ENCODE results near the gene RNU6-8. TPM values are rescaled to one million over a fixed set of nuclear protein-coding genes. Genes with fewer than 3 reads are reported as not detected.

Gene RNU6-8
- total and polyA plus RNA-seq, 7 donors: not detected

GRCh38 chr14:32166924-32167323, 36.1 kb downstream of the RNU6-8 start:
- Histone ChIP-seq H3K4me1 (no peaks in the 10 kb centered on the region), H3K9me3 (no peaks in the 10 kb centered on the region), H3K27me3 (no peaks in the 10 kb centered on the region), H3K27ac (no peak overlapping the region), H3K4me3 (no peak overlapping the region), H3K36me3 (no peaks in the 10 kb centered on the region)
- no peak for DNase-seq
- no peak for TF ChIP-seq POLR2A (IDR thresholded peaks at IDR 0.05)
- TF ChIP-seq POLR2AphosphoS5 (IDR thresholded peaks at IDR 0.05): no peak
- no peak for TF ChIP-seq CTCF (IDR thresholded peaks at IDR 0.05)
- no peak for TF ChIP-seq EP300 (IDR thresholded peaks at IDR 0.05)
- WGBS, 2 donors: 81 to 94% methylated on average over 1 of the region's 1 CpG
- intact Hi-C loops (cut with DNase I): no loop called here

- H3K4me1 ChIP-seq: no peaks in the 10 kb centered on the region
- intact Hi-C loops (cut with DNase I): no loop called here
- TF ChIP-seq EP300 (IDR thresholded peaks at IDR 0.05): no peak
- no peak for TF ChIP-seq POLR2AphosphoS5 (IDR thresholded peaks at IDR 0.05)
- TF ChIP-seq CTCF (IDR thresholded peaks at IDR 0.05): no peak
- TF ChIP-seq POLR2A (IDR thresholded peaks at IDR 0.05): no peak
Observed at GRCh38 chr14:32166029-32166428, 37.0 kb downstream of the RNU6-8 start.

More at GRCh38 chr14:32166029-32166428, 37.0 kb downstream of the RNU6-8 start:
- no peak overlapping the region for H3K4me3 ChIP-seq
- no peak overlapping the region for H3K27ac ChIP-seq
- H3K36me3 ChIP-seq: no peaks in the 10 kb centered on the region
- no peaks in the 10 kb centered on the region for H3K27me3 ChIP-seq
- 82 to 89% methylated on average over 2 of the region's 2 CpGs for WGBS, 2 donors
- no peak for DNase-seq
- H3K9me3 ChIP-seq: no peaks in the 10 kb centered on the region

Small RNA genes within 50 kb of the gene (small RNA-seq; reads per million reads assigned to genes)
- gene RNU6-7: 0 reads per million in 3 donors
- 0 reads per million in 3 donors for gene RNU6-8

Other genes starting within 250 kb of the RNU6-8 start
- gene ARHGAP5, start 126.0 kb downstream of the RNU6-8 start, total RNA-seq: 100 to 1,000 TPM; 155 to 173 (median 164) TPM
- gene ARHGAP5, start 126.0 kb downstream of the RNU6-8 start, polyA plus RNA-seq: 10 to 100 TPM; 14.9 to 26.6 (median 22.2) TPM
- gene RNU6-7, start 1.2 kb downstream of the RNU6-8 start, total RNA-seq: not detected
- gene RNU6-7, start 1.2 kb downstream of the RNU6-8 start, polyA plus RNA-seq: not detected
- gene AKAP6, start 126.0 kb upstream of the RNU6-8 start, total RNA-seq: 10 to 100 TPM; 25.5 to 56.2 (median 37.6) TPM
- gene AKAP6, start 126.0 kb upstream of the RNU6-8 start, polyA plus RNA-seq: 1 to 10 TPM in 1 of 3 donors, under 1 TPM in 1, not detected in 1; 0.60 to 1.6 TPM

Measured in sigmoid colon (tissue), 7 donors.